Thyroid gland (tissue), 4 donors: ENCODE data around the gene PBX3. TPM values are rescaled to one million over a fixed set of nuclear protein-coding genes. Genes with fewer than 3 reads are reported as not detected.

Experiments used
- DNase-seq, 2 donors: peaks; one replicate each; pipeline ENCODE4 v3.0.0-alpha.2; 2019
- H3K27ac ChIP-seq, 3 donors: fragments of 200-600 bp; sonication (generic); 1 replicate in 2 of 3; 2 replicates in 1 of 3; pipeline ENCODE4 v1.5.1; 2016 to 2019; ENCODE audit warnings: mild to moderate bottlenecking in 1 of 3, moderate library complexity in 1 of 3
- H3K27me3 ChIP-seq: fragments of 200-600 bp; sonication (generic); one replicate; pipeline ENCODE4 v1.5.1; 2019
- H3K36me3 ChIP-seq, 2 donors: fragments of 200-600 bp; sonication (generic); one replicate each; pipeline ENCODE4 v1.5.1; 2016 to 2019
- H3K4me1 ChIP-seq, 2 donors: fragments of 200-600 bp; sonication (generic); one replicate each; pipeline ENCODE4 v1.5.1; 2017 to 2019
- H3K4me3 ChIP-seq, 3 donors: fragments of 200-600 bp; sonication (generic); replicated peaks in 1 of 3; 1 replicate in 2 of 3; 2 replicates in 1 of 3; pipeline ENCODE4 v1.5.1; 2016; ENCODE audit warnings: mild to moderate bottlenecking in 1 of 3
- H3K9me3 ChIP-seq: fragments of 200-600 bp; sonication (generic); one replicate; pipeline ENCODE4 v1.5.1; 2017
- CTCF ChIP-seq, 6 experiments: fragments of 200-600 bp in 3 of 6; fragments of 450-650 bp in 3 of 6; sonication (generic) in 3 of 6; IDR thresholded peaks; one replicate each; pipeline ENCODE4 v1.5.1; 2016 to 2019; ENCODE audit warnings: antibody characterized with exemption in 6 of 6, mild to moderate bottlenecking in 2 of 6, inconsistent platforms in 1 of 6, moderate library complexity in 1 of 6
- POLR2A ChIP-seq, 2 donors: fragments of 450-650 bp; IDR thresholded peaks; one replicate each; pipeline ENCODE4 v1.6.1; 2017; ENCODE audit warnings: antibody characterized with exemption in 2 of 2, mild to moderate bottlenecking in 2 of 2, moderate library complexity in 1 of 2
- WGBS, 2 donors: methylation state at CpG; one replicate each; pipeline ENCODE4 v1.1.5; 2017; 5-methylcytosine and 5-hydroxymethylcytosine counted together
- intact Hi-C: fragments of 100-400 bp; cut with DNase I; formaldehyde crosslinking; loops from one replicate; pipeline ENCODE4 v1.15.1; 2023
- total RNA-seq, 4 donors: library from RNA; depleted of rRNA; stranded (reverse); fragments of >200 nt; gene quantifications; one replicate each; pipeline ENCODE4 v1.2.3, GENCODE V29; 2016

The PBX3 gene
- total RNA-seq, 4 donors from 2014 or later: 68.5 to 108 (median 71.3) TPM

- no peak for DNase-seq
- WGBS, 2 donors: 91 to 99% methylated on average over 4 of the region's 4 CpGs
- Histone ChIP-seq H3K4me3 (no peak overlapping the region), H3K27me3 (no peaks in the 10 kb centered on the region), H3K36me3 (no peaks in the 10 kb centered on the region), H3K9me3 (no peaks in the 10 kb centered on the region), H3K4me1 (peaks cover 0 to 19% of the 10 kb centered on the region in 2 donors), H3K27ac (no peak overlapping the region)
- TF ChIP-seq POLR2A (IDR thresholded peaks at IDR 0.05) (no peak), CTCF (IDR thresholded peaks at IDR 0.05) (no peak)
- intact Hi-C loops: no loop called here
These were observed 48.9 kb downstream of the PBX3 start for GRCh38 chr9:125795970-125796596.

GRCh38 chr9:125797930-125798329 is 50.8 kb downstream of the PBX3 start:
- Histone ChIP-seq H3K27me3 (no peaks in the 10 kb centered on the region), H3K36me3 (no peaks in the 10 kb centered on the region), H3K9me3 (no peaks in the 10 kb centered on the region), H3K4me3 (no peak overlapping the region), H3K4me1 (peaks cover 0 to 19% of the 10 kb centered on the region in 2 donors), H3K27ac (no peak overlapping the region)
- no peak for DNase-seq
- WGBS, 2 donors: 72 to 75% methylated on average over 2 of the region's 2 CpGs
- TF ChIP-seq CTCF (IDR thresholded peaks at IDR 0.05) (no peak), POLR2A (IDR thresholded peaks at IDR 0.05) (no peak)
- intact Hi-C loops: no loop called here

- peaks cover 0 to 20% of the 10 kb centered on the region in 2 donors for H3K4me1 ChIP-seq
- H3K9me3 ChIP-seq: no peaks in the 10 kb centered on the region
- intact Hi-C loops: no loop called here
- WGBS, 2 donors: 88 to 89% methylated on average over 2 of the region's 2 CpGs
- TF ChIP-seq CTCF (IDR thresholded peaks at IDR 0.05): no peak
- no peak for TF ChIP-seq POLR2A (IDR thresholded peaks at IDR 0.05)
- no peak for DNase-seq
- no peak overlapping the region for H3K27ac ChIP-seq
- no peak overlapping the region for H3K4me3 ChIP-seq
- no peaks in the 10 kb centered on the region for H3K36me3 ChIP-seq
- no peaks in the 10 kb centered on the region for H3K27me3 ChIP-seq
These were observed 56.4 kb downstream of the PBX3 start for GRCh38 chr9:125803526-125803925.

GRCh38 chr9:125805057-125805456 is 57.9 kb downstream of the PBX3 start:
- Histone ChIP-seq H3K36me3 (no peaks in the 10 kb centered on the region), H3K27ac (no peak overlapping the region), H3K9me3 (no peaks in the 10 kb centered on the region), H3K27me3 (no peaks in the 10 kb centered on the region), H3K4me1 (peaks cover 7 to 23% of the 10 kb centered on the region in 2 donors), H3K4me3 (no peak overlapping the region)
- WGBS, 2 donors: 81 to 92% methylated on average over 2 of the region's 2 CpGs
- no peak for DNase-seq
- TF ChIP-seq CTCF (IDR thresholded peaks at IDR 0.05) (no peak), POLR2A (IDR thresholded peaks at IDR 0.05) (no peak)
- intact Hi-C loops: no loop called here

- no peak overlapping the region for H3K4me3 ChIP-seq
- intact Hi-C loops: no loop called here
- DNase-seq: no peak
- H3K27me3 ChIP-seq: no peaks in the 10 kb centered on the region
- H3K27ac ChIP-seq: no peak overlapping the region
- no peaks in the 10 kb centered on the region for H3K36me3 ChIP-seq
- no peak for TF ChIP-seq POLR2A (IDR thresholded peaks at IDR 0.05)
- no peak for TF ChIP-seq CTCF (IDR thresholded peaks at IDR 0.05)
- peaks cover 10 to 28% of the 10 kb centered on the region in 2 donors for H3K4me1 ChIP-seq
- no peaks in the 10 kb centered on the region for H3K9me3 ChIP-seq
These were observed 58.4 kb downstream of the PBX3 start for GRCh38 chr9:125805586-125805985.
